ENCODE data around the gene RBPJL.

GRCh38 chr20:45337367-45338120 lies 30.9 kb downstream of the RBPJL start:
- TF ChIP-seq CTCF (IDR thresholded peaks at IDR 0.05; ENCODE audit: control extremely low read depth in 1 of 3, insufficient read depth in 1 of 3, low read depth in 1 of 3, low read length in 3 of 3) (no peak), MAFK (IDR thresholded peaks at IDR 0.05; ENCODE audit: low read depth, low read length) (no peak), ATF3 (IDR thresholded peaks at IDR 0.05; ENCODE audit: insufficient read depth, low read depth, low read length) (no peak), SP4 (IDR thresholded peaks at IDR 0.05; ENCODE audit: low read length) (no peak), HDAC6 (IDR thresholded peaks at IDR 0.05; ENCODE audit: low read depth, low read length) (no peak), NANOG (IDR thresholded peaks at IDR 0.05; ENCODE audit: insufficient read depth, low read depth, low read length, poor library complexity, severe bottlenecking) (no peak), EZH2 (IDR thresholded peaks at IDR 0.05; ENCODE audit: low read depth, low read length, severe bottlenecking) (no peak), SIX5 (IDR thresholded peaks at IDR 0.05; ENCODE audit: low read depth, low read length) (no peak)
